ELF-1 (cell line): Measurements from ENCODE around the gene TRIP11.

Source experiments
- DNase-seq: peaks from one replicate; pipeline ENCODE4 v3.0.0-alpha.2; 2016; ENCODE audit warnings: low read depth, low spot score

TRIP11 gene

DNA sequence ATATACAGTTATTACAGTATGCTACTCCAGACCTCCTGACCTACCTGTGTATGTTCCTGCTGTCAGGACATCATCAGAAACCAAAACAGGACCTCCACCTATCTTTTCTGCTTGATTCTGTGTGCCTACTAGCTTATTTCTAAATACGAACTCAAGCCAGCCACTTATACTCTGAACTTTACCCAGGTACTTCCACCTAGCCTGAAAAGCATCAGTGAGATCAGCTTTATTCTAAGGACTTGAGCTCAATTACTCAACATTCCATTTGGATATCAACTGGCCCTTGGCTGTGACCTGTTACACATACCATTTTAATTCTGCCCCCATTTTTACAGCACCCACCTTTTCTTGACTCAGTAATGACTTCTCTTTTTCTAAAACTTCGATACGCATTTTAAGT, 29.2 kb downstream of the TRIP11 start:
- DNase-seq: no peak

DNA sequence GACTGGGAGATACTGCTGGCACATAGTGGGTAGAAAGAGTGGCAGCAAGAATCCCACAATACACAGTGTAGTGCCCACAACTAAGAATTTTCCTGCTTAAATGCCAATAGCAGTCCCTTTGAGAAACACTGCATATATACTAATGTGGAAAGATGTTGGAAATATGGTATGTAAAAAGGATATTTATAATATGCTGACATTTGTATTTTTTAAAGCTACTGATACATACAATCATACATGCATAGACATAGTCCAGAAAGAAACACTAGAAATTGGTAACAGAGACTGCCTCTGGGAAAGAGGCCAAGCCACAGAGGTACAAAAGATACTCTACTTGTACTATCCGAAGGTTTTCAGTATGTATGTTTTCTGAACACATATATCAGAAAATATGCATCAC, 30.3 kb downstream of the TRIP11 start:
- DNase-seq: no peak

DNA sequence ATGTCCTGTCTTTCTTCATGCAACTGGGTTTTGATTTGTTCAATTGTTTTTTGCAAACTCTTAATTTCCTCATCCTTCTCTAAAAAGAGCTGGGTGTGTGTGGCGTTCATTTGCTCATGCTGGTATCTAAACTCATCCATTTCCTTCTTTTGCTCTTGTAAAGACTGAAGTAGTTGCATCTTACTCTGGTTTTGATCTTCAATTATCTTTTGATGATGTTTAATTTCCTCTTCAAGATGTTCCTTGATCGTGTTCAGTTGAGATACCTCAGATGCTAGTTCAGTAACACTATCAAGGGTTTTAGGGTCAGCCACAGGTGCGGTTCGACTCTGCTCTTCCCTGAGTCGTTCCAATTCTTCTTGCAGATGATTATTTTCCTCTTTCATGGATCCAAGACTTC, 34.8 kb downstream of the TRIP11 start:
- no peak for DNase-seq

DNA sequence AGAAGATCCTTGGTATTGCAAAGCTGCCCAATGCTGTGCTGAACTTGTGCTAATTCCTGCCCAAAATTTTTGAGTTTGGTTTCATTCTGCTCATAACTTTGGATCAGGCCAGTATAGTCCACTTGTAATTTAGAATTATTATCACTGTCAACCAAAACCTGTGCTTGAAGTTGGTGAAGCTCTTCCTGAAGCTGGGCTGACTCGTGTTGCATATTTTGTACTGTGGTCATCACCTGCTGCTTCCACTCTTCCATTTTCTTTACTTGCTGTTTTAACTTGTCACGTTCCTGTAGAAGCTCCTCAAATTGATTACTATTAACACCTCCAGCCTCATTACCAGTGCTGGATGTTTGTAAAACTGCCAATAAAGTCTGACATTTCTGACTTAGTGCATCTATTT, 35.8 kb downstream of the TRIP11 start:
- DNase-seq: no peak

DNA sequence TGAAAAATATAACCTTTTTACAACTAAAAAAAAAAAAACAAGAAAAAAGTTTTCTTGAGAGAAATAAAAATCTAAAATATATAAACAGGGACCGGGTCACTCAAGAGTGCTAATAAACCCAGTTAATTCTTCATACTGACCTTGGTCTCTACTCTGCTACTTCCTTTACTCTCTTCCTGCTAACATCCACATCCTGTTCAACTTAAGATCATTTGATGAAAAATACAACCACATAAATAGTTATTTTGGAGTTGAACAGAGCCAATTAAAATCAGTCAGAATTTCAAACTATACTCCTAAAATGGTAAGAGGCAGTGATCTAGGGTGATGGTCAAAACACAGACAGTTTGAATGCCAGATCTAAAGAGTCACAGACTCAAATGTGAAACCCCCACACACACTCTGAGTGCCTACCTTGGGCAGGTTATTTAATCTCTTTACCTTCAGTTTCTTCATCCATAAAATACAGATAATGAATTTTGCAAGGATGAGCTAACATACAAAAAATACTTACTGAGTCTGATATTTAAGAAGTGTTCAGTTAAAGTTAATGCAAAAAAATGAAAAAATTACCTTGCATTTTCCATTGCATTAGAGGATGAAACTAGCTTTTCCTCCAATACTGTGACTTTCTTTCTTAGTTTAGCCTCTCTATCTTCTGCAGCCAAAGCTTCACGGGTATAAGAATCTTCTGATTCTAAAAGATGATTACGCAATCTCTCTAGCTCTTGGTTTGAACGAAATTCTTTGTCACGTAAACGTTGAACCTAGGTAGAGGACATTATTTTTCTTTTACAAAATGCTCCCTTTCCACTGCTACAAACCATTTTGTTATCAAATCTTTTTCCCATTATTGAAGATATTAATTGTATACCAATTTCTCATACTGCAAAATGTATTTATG, 40.9 kb downstream of the TRIP11 start:
- DNase-seq: no peak

DNA sequence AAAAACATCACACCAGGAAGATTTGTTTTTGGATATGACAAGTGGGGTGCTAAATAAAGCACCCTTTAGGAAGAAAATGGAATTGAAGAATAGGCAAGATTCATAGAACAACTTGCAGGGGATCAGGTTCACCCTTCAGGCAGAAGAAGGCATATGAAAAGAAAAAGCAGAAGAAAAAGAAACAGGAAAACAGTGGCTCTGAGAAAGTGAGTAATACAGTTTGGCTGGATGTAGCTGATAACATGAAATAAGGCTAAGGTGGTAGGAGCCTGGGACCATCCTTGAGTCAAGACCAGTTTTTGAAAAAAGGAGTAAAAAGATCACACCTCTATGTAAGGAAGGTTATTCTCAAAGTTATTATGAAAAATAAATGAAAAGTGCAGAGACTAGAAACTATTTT, 42.4 kb downstream of the TRIP11 start:
- no peak for DNase-seq

DNA sequence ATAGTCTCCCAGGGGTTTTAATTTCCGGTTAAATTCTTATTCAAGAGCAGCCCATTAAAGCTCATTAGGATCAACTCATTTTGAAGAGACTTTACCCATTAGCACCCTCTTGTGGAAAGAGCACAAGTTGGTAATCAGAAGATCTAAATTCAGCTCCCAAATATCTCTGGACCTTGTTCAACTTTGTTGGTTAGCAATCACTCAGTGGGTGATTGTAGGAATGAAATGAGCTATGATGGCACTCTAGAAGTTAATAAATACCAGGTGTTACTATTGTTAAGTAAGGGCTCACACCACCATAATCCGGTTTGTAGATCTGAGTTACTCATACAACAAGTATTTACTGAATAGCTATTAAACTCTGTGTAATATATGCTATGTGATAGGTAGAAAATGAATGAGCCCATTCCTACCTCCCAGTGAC, 42.9 kb downstream of the TRIP11 start:
- peak; percentile 2 for DNase-seq

DNA sequence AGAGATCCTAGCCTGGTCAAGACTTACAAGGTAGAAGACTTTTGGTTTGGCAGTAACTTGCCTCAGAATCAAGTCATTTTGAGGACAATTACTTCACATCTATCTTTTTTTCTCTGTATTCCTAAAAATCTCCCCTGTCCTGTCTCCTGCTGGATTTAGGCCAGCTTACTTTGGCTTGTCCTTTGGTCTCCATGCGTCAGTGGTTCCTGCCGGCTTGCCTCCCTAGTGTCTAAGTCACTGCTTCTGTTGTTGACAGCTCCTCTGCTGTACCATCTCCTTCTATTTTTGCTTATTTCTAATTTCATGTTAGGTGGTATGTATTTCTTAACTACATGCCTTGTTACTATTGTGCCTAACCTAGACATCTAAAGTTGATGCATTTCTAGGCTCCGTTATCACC, 52.7 kb downstream of the TRIP11 start:
- DNase-seq: no peak

DNA sequence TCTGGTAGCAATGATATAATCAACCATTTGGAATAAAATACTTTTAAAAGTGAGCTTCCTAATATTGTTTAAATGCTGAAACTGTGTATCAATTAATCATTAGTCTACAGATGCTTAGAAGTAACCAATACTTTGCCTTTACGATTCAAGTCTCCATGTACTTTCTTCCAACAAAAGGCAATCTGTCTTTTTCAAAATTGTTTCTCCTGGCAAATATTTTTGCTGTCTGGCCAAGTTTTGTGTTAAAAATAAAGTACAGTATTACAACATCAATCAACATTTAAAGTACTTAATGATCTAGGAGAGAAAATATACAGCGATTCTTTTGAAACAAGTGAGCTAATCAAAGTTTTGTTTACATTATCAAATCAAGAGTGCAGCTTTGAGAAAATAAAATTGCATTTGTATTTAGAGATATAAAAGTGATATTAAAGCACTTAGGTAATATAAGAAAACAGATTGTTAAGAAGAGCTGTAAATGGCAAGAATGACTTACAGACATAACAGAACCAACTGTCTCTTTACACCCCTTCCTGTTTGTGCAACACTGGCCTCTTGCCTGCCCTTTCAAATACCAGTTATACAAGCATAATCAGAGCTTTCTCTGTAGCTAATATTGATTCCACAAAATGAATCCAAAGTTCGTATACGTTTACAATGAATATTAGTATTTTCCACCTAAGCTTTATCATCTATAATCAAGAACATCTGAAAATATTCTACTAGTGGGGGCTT, 54.2 kb downstream of the TRIP11 start:
- DNase-seq: no peak

DNA sequence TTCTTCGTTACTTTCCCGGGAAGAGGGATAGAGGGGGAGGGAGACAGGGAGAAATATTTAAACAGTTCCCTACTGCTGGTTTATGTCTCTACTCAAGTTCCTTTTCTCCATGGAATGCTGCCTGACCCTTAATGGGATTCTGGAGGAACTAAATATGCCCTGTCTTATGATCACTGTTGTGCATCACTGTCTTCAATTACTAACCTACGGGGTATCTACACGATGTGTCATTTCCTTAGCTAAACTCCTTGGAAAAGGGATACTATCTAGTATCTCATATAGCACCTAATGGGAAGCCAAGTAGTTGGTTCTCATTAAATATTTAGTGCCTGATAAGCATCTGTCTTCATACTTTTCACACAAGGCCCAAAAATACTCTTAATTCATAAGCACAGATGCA, 54.9 kb downstream of the TRIP11 start:
- DNase-seq: no peak

DNA sequence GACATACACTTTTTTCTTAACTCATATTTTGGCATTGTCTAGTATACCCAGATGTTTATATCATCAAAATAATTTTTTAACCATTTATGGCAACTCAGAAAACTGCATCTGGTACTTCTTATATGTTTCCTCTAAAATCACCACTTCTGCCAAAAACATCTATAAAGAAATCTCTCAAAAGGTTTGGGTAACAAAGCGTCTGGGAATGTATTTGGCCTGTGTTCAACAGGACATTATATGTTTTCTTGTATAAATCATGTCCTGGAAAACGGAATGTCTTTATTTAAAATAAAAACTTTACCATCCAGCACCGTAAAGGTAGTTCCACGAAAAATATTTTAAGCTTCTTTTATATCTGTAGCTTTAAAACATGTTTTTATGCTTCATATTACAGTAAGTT, 56.3 kb downstream of the TRIP11 start:
- DNase-seq: no peak

DNA sequence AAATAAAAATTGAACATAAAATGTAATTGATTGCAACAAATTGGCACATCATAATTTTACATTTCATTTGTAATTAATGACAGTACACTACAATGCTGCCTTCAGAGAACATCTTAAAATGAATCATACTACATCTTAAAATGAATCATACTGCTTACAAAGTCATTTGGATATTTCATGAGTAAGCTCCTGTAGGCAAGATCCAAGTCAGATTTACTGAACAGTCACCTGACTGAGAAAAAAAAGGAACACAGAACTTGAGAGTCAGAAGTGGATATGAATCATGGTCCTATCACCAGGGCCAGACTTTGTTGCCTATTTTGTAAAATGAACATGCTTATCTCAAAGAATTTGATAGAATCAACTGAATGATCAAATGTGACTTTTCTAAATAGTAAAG, 59.7 kb downstream of the TRIP11 start:
- no peak for DNase-seq

DNA sequence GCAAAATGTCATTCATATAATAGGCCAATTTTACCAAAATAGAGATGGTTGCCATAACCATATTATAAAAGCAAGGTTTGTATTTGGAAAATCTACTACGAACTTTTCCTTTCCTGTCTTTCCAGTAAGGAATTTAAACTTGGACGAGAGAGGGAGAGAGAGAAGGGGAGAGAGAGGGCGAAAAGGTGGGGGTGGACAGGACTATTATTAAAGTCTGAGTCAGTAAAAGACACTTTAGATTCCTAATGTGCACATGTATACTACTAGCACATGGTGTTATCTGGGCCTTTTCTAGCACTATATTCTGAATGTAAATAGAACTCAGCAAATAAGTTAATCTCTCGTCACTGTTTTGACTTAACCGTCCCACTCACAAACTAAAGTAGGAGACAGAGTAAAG, 62.0 kb downstream of the TRIP11 start:
- DNase-seq: no peak

DNA sequence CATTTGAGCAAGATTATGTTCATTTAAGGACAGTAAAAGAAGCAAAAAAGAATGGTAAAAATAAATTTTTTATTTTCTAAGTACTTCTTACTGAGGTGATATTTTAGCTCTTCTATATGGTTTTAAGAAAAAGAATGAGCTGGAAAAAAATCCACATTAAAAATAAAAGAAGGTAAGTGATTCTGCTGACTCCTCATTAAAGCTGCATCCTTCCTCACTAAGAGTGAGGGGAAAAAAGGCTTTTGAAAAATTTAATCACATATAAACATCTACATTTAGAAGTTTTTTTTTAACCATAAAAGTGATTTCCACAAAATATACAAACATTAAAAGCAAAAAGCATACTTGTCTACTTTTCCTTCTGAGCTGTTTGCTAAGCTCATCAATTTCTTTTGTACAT, 64.1 kb downstream of the TRIP11 start:
- no peak for DNase-seq

DNA sequence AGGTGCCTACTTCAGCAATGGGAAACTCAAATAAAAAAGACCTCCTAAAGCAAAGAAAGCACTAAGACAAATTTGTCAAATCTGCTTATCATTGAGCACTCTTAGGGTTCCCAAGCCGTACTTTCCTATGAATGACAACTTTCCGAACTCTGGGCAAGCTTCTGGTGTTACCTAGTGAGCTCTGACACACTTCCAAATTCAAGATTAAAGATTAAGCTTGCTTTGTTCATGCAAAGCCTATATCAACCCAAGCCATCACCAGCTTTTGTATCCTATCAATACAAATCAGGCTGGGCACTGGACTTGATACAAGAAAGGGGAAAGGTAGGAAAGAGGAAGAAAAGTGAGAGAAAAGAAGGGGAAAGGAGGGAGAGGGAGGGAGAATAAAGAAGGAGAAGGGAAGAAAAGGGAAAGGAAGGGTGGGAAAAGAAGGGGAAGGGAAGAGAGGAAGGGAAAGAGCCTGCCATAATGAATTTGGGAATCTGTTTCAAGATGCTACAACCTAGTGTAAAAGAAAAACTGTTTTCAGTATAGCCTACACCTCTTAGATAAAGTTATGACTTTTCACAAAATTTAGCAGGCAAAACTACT, 68.6 kb downstream of the TRIP11 start:
- DNase-seq: no peak

DNA sequence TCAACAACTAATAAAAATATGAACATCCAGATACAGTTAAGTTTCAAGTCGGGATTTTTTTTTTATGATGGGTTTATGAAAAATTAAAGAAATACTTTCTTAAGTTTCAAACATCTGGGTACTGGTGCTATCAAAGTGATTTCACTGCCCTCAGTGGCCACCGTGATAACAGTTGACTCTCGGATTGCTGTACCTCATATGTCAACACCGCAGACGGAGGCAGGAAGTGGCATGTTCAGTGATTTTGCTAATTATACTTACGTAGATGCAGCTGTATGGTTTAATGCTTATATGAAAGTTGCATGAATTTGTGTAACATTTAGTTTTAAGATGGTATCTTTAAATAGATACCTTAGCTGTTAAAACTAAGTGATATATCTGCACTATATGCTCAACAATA, 71.6 kb downstream of the TRIP11 start:
- DNase-seq: no peak

DNA sequence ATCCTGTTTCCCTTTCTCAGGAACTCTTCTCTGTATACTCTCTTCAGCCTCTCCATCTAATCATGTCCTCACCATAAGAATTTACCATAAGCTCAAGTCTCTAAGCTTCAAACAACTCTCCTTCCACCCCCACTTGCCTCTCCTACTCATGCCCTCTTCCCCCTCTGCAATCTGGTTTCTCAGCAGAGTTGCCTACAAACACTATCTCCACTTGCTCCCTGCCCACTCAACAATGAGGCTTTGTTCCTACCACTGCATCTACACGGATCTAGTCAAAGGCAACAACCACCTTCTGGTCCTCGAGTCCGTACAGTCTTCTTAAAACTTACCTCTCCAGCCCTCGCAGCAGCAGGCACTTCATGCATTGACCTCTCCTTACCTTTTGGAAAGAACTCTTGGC, 75.1 kb downstream of the TRIP11 start:
- no peak for DNase-seq

DNA sequence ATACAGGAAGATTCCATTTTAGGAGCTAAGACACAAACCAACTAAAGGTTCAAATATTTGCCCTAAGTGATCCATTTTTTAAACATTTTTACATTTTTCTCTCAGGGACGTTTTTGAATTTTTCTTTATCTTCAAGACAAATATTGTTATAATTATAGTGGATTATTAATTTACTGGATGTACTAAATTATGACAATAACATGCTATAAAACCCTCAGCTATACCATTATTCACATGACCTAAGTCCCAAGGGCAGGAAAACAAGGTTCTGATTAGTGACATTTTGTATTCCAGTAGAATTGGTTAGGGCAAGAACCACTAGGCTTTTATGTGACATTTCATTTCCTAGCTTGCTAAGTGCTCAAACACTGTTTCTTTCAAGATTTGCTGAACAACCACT, 75.8 kb downstream of the TRIP11 start:
- no peak for DNase-seq

DNA sequence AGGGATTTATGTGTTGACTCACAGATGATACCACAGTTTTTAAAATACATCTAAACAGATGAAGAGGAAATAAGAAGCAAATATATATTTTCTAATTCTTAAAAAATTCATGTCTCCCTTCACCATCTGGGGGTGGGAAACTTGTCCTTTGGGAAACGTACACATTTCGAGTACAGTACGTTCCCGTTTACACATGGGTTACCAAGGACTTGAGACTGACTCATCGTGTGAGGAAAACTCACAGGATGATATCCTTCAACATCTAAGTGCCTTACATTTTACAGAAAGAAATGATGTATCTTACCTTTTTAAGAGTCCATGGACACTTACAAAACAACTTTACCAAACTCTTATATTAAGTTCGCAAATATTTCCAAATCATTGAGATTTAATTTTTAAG, 76.4 kb downstream of the TRIP11 start:
- DNase-seq: no peak

DNA sequence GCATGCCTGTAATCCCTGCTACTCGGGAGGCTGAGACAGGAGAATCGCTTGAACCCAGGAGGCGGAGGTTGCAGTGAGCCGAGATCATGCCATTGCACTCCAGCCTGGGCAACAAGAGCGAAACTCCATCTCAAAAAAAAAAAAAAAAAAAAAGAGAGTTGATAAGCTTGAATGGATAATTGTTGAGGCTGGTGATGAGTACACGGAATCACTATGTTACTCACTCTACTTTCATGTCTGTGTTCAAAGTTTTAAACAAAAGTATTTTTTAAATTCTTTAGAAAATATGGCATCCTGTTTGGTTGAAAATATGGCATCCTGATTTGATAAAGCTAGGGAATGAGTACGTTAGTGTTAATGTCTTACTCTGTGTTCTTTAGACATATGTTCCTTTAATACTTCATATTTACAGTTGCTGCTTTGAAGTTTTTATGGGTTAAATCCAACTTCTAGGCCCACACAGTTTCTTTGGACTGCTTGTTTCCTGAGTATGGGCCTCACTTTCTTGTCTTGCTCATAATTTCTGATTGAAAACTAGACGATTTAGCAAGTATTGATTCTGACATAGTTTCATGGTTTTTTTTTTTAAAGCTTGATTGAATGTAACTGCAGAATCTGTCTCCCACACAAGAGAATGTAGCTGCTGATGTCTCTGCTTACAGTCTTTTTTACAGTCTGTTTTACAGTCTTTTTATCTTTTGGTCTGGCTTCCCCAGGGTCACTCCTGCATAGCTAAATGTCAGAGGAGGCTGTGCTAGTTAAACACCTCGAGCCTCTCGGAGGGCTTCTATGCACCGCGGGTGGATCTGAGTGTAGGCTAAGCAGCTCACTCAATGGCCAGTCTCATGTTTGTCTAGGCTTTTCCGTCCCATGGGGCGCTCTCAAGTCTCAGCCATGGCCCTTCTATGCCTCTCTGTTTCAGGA, 78.3 kb downstream of the TRIP11 start:
- peak; percentile 15 for DNase-seq

DNA sequence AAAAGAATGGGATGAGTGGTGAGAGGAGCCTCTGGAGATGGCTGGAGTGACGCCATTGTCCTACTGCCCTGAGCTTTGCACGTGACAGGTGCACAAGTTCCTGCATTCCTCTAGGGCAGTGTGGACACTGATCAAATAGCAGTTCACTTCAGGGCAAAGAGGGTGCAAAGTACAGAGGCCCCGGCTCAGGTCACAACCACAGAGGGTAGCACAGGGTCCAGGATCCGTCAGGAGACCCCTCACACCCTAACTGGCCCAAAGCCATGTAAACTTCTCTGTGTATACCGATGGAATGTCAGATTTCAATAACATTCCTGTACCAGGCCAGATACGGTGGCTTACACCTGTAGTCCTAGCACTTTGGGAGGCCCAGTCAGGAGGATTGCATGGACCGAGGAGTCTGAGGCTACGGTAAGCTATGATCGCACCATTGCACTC, 82.0 kb downstream of the TRIP11 start:
- DNase-seq: no peak

DNA sequence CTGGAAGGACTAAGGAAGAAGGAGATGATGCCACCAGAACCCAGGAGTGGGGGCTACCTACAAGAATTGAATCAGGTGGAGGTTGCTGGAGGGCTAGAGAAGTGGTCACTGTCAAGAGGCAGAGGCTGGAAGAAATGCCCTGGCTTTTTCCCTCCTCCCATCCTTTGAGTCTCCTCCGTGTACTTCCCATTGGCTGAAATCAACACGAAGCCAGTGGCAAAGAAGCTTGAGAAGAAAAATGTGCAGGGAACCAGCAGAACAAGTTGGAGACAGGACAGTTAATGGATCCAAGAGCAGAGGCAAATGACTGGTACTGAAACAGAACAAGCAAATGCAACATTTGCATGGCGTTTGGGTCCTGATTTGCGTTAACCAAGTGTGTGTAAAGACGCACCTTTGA, 83.2 kb downstream of the TRIP11 start:
- DNase-seq: peak; percentile 34
